Measurements from ENCODE around the gene ATG2A. TPM values are rescaled to one million over a fixed set of nuclear protein-coding genes. Genes with fewer than 3 reads are reported as not detected.

Gene ATG2A
- total RNA-seq, 1 donor from 2014 or later = 21.4 TPM

DNA sequence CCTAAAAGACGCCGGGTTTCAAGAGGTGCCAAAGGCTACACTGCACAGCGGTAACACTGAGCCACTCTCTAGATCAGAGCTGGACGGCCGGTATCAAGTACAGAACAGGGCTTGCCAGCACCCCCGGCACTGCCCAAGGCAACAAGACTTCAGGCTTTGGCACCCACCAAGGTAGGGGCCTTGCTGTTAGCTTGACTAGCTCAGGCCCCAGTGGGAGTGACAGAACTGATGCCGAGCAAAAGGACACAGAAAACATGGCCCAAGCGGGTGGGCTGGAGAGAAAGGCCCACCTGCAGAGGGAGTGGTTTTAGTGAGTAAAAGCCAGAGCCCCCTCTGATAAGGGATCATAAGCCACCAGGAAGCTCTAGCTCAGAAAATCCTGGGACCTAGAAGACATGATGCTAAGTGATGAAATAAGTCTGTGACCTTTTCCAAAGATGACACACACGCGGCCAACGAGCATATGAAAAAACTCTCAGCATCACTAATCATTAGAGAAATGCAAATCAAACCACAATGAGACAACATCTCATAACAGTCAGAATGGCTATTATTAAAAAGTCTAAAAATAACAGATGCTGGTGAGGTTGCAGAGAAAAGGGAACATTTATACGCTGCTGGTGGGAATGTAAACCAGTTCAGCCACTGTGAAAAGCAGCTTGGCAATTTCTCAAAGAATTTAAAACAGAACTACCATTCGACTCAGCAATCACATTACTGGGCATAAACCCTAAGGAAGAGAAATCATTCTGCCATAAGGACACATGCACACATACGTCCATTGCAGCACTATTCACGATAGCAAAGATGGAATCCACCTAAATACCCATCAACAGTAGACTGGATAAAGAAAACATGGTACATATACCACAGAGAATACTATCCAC is 51.5 kb downstream of the ATG2A start:
- H3K4me2 ChIP-seq (ENCODE audit: low read length) = peak overlapping the region; percentile 71
- peaks cover 69% of the 10 kb centered on the region for H3K4me1 ChIP-seq (ENCODE audit: insufficient read depth, low read length)
- peaks cover 67% of the 10 kb centered on the region for H4K20me1 ChIP-seq (ENCODE audit: insufficient read depth, low read length)
- H3K36me3 ChIP-seq (ENCODE audit: insufficient read depth, low read length) = no peaks in the 10 kb centered on the region
- H3K27ac ChIP-seq (ENCODE audit: low read depth, low read length) = peak overlapping the region; percentile 95
- H2AFZ ChIP-seq (ENCODE audit: low read depth, low read length) = no peak overlapping the region
- peaks cover 86% of the 10 kb centered on the region for H3K79me2 ChIP-seq (ENCODE audit: insufficient read depth, low read length)
- no peak overlapping the region for H3K4me3 ChIP-seq (ENCODE audit: insufficient read depth, low read depth, low read length)
- no peaks in the 10 kb centered on the region for H3K27me3 ChIP-seq (ENCODE audit: insufficient read depth, low read length)
- no peaks in the 10 kb centered on the region for H3K9me3 ChIP-seq (ENCODE audit: insufficient read depth, low read depth, low read length)
- peaks cover 6% of the 10 kb centered on the region for H3K36me3 Mint-ChIP-seq (ENCODE audit: low read depth, unreplicated experiment)
- H3K27me3 Mint-ChIP-seq (ENCODE audit: low read depth, unreplicated experiment) = no peaks in the 10 kb centered on the region
- peak overlapping the region; percentile 79 for H3K9ac ChIP-seq (ENCODE audit: low read length)
- H3K4me3 Mint-ChIP-seq (ENCODE audit: unreplicated experiment) = peak overlapping the region; percentile 9
- H3K4me1 Mint-ChIP-seq (ENCODE audit: low read depth, unreplicated experiment) = peaks cover 56% of the 10 kb centered on the region
- DNase-seq (ENCODE audit: low read depth) (peak; percentile 81), FAIRE-seq (peak; percentile 90)
- H3K9me3 Mint-ChIP-seq (ENCODE audit: unreplicated experiment) = peaks cover 2% of the 10 kb centered on the region
- TF ChIP-seq, protein P1, sequence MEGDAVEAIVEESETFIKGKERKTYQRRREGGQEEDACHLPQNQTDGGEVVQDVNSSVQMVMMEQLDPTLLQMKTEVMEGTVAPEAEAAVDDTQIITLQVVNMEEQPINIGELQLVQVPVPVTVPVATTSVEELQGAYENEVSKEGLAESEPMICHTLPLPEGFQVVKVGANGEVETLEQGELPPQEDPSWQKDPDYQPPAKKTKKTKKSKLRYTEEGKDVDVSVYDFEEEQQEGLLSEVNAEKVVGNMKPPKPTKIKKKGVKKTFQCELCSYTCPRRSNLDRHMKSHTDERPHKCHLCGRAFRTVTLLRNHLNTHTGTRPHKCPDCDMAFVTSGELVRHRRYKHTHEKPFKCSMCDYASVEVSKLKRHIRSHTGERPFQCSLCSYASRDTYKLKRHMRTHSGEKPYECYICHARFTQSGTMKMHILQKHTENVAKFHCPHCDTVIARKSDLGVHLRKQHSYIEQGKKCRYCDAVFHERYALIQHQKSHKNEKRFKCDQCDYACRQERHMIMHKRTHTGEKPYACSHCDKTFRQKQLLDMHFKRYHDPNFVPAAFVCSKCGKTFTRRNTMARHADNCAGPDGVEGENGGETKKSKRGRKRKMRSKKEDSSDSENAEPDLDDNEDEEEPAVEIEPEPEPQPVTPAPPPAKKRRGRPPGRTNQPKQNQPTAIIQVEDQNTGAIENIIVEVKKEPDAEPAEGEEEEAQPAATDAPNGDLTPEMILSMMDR (IDR thresholded peaks at IDR 0.05; ENCODE audit: insufficient read depth, low read depth, low read length) = no peak
- TF ChIP-seq EZH2 (IDR thresholded peaks at IDR 0.05; ENCODE audit: insufficient read depth, low read length) = no peak
- peak overlapping the region; percentile 14 for H3K27ac Mint-ChIP-seq (ENCODE audit: unreplicated experiment)

DNA sequence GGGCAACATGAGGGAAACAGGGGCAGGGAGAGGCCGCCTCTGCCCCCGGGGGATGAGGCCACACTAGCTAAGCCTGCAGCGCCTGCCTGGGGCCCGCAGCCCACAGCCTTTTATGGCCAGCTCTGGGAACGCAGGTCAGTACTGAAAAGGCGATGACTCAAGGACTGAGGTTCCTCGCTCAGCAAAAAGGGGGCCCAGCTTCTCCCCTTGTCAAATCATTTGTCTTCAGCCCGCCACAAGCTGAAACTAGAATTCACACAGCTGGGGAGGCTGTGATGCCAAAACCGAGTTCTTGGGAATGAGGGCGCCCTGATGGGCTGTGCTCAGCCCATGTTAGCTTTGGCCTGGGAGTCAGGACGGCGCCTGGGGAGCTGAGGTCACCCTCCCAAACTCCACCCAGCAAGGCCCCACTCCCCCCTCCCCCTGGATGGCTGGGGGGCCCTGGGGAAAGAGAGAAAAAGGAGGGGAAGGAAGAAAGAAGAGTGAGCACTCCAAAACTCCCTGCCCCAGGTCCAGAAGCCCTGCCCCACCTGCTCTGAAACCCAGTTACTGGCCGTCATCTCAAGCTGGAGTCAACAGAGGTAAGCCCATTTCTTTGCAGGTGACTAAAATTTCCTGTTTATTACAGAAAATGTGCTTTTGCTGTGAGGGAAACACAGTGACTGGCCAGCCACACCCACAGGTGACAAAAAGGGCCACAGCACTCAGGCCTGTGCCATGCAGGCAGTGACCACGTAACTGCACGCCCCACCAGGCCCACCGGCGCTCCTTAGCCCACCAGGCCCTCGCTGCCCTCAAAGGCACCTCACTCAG is 52.3 kb downstream of the ATG2A start:
- Histone ChIP-seq H3K4me3 (ENCODE audit: insufficient read depth, low read depth, low read length) (no peak overlapping the region), H3K4me2 (ENCODE audit: low read length) (peak overlapping the region; percentile 71), H2AFZ (ENCODE audit: low read depth, low read length) (no peak overlapping the region), H3K27me3 (ENCODE audit: insufficient read depth, low read length) (no peaks in the 10 kb centered on the region), H3K9ac (ENCODE audit: low read length) (peak overlapping the region; percentile 79), H4K20me1 (ENCODE audit: insufficient read depth, low read length) (peaks cover 64% of the 10 kb centered on the region), H3K36me3 (ENCODE audit: insufficient read depth, low read length) (peaks cover 2% of the 10 kb centered on the region), H3K27ac (ENCODE audit: low read depth, low read length) (peak overlapping the region; percentile 95), H3K9me3 (ENCODE audit: insufficient read depth, low read depth, low read length) (no peaks in the 10 kb centered on the region), H3K79me2 (ENCODE audit: insufficient read depth, low read length) (peaks cover 86% of the 10 kb centered on the region), H3K4me1 (ENCODE audit: insufficient read depth, low read length) (peaks cover 61% of the 10 kb centered on the region)
- peak; percentile 97 for DNase-seq (ENCODE audit: low read depth)
- no peaks in the 10 kb centered on the region for H3K27me3 Mint-ChIP-seq (ENCODE audit: low read depth, unreplicated experiment)
- H3K9me3 Mint-ChIP-seq (ENCODE audit: unreplicated experiment) = peaks cover 2% of the 10 kb centered on the region
- H3K36me3 Mint-ChIP-seq (ENCODE audit: low read depth, unreplicated experiment) = peaks cover 10% of the 10 kb centered on the region
- H3K27ac Mint-ChIP-seq (ENCODE audit: unreplicated experiment) = no peak overlapping the region
- H3K4me1 Mint-ChIP-seq (ENCODE audit: low read depth, unreplicated experiment) = peaks cover 50% of the 10 kb centered on the region
- no peak for FAIRE-seq
- H3K4me3 Mint-ChIP-seq (ENCODE audit: unreplicated experiment) = no peak overlapping the region
- TF ChIP-seq, protein P1 (IDR thresholded peaks at IDR 0.05; ENCODE audit: insufficient read depth, low read depth, low read length) = no peak
- no peak for TF ChIP-seq EZH2 (IDR thresholded peaks at IDR 0.05; ENCODE audit: insufficient read depth, low read length)

Data from astrocyte (in vitro differentiated cells and primary cell).